ENCODE measurements around the gene TFF3.

Gene TFF3

DNA sequence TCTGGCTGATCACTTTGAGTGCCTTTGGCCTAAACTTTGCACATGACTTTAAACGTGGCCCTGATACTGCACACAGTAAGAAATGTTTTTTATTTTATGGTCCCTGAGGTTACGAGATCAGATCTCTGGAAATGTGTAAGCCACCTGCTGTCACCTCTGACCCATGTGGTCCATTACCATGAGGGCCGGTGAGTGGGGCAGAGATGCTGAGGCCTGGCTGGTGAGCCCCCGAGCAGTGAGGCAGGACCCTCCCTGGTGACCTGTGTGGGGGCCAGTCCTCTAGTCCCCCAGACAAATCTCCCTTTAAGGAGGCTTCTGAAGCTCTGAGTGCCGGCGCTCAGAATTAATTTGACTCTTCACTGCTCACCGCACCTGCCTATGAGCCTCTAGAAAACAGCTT, 12.4 kb downstream of the TFF3 start:
- Histone ChIP-seq H3K27ac (ENCODE audit: low read depth, low read length, severe bottlenecking) (no peak overlapping the region), H3K4me3 (ENCODE audit: extremely low read depth, insufficient read depth, low read length, poor library complexity, severe bottlenecking) (no peak overlapping the region), H3K4me1 (ENCODE audit: control insufficient read depth, insufficient read depth, low read length, poor library complexity, severe bottlenecking) (no peaks in the 10 kb centered on the region), H3K36me3 (ENCODE audit: control insufficient read depth, insufficient read depth, low read length) (no peaks in the 10 kb centered on the region), H3K9me3 (ENCODE audit: control insufficient read depth, low read length) (no peaks in the 10 kb centered on the region)
- WGBS, 2 experiments (ENCODE audit: insufficient coverage in 2 of 2), result 63 to 76% methylated on average over 5 to 6 of the region's 7 CpGs

DNA sequence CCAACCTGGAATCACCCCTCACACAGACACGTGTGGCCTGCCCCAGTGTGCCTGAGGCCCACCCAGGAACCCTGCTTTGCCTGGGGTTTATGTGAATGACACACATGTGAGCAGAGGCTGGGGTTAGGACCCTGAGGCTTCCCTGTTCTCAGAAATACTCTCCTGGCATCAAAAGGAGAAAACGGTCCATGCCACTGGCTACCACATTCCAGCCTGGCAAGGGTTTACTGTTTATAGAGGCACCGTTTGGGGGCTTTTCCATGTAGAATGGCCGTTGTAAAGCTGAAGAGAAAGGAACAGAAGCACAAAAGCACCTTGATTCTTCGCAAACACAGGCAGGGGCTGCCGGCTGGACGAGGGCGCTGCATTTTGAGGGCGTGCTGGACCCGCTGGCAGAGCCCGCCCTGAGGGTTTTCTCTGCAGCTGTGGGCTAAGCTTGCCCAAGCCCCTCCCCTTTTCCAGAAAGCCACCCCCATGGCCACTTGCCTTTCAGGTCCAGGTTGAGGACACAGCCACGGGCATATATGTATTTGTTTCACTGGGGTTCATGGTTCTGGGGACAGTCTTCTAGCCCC, 13.0 kb downstream of the TFF3 start:
- no peak overlapping the region for H3K27ac ChIP-seq (ENCODE audit: low read depth, low read length, severe bottlenecking)
- 88 to 92% methylated on average over 9 to 11 of the region's 12 CpGs for WGBS, 2 experiments (ENCODE audit: insufficient coverage in 2 of 2)
- H3K9me3 ChIP-seq (ENCODE audit: control insufficient read depth, low read length), result no peaks in the 10 kb centered on the region
- H3K4me3 ChIP-seq (ENCODE audit: extremely low read depth, insufficient read depth, low read length, poor library complexity, severe bottlenecking), result no peak overlapping the region
- H3K4me1 ChIP-seq (ENCODE audit: control insufficient read depth, insufficient read depth, low read length, poor library complexity, severe bottlenecking), result no peaks in the 10 kb centered on the region
- no peaks in the 10 kb centered on the region for H3K36me3 ChIP-seq (ENCODE audit: control insufficient read depth, insufficient read depth, low read length)

DNA sequence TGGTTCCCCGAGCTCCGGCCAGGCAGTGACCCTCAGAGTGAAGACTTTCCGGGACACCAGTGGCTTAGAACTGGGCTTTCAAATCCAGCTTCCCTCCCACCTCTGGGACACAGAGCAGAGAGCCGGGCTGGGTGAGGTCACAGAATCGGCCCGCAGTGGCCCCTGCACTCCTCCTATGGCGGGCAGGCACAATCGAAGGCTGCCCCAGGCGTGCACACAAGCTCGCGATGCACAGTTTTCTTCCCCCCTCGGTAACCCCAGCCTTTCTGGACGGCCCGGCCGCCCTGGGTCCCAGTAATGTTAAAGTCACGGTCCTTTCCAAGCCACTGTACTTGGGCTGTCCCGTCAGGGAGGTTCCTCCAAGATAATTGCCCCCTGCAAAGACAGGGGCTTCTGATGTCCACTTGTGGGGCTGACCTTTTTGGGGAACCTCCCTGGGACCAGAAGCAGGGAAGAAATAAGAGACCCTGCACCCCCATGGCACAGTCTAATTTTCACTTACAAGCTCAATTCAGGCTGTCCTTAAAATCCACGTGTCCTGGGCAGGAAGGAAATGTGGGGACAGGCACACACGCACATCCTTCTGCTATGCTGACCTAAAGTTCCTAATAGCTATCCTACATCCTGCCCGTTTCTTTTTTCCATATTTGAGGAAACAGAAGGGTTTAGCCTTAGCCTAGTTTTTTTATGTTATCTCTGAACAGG, 13.7 kb downstream of the TFF3 start:
- Histone ChIP-seq H3K4me1 (ENCODE audit: control insufficient read depth, insufficient read depth, low read length, poor library complexity, severe bottlenecking) (no peaks in the 10 kb centered on the region), H3K9me3 (ENCODE audit: control insufficient read depth, low read length) (no peaks in the 10 kb centered on the region), H3K4me3 (ENCODE audit: extremely low read depth, insufficient read depth, low read length, poor library complexity, severe bottlenecking) (no peak overlapping the region), H3K36me3 (ENCODE audit: control insufficient read depth, insufficient read depth, low read length) (no peaks in the 10 kb centered on the region), H3K27ac (ENCODE audit: low read depth, low read length, severe bottlenecking) (no peak overlapping the region)
- 91 to 95% methylated on average over 19 to 20 of the region's 20 CpGs for WGBS, 2 experiments (ENCODE audit: insufficient coverage in 2 of 2)

DNA sequence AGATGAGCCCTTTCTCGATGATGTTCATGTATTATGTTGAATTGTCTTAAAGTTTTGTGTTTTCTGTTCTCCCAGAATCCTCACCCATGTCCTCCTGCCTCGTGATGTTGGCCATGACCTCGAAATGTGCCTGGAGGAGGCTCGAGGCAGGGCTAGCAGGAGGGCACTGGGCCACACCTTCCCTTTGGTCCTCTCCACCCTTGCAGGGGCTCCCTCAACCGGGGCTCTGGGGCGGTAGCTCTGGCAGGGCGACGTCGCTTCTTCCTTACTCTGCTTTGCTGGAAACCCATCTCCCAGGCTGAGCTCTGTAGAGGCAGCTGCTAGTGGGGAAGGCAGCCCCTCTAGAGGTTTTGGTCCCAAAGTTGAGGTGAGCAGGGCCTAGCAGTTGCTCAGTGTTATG, 14.3 kb downstream of the TFF3 start:
- Histone ChIP-seq H3K9me3 (ENCODE audit: control insufficient read depth, low read length) (no peaks in the 10 kb centered on the region), H3K36me3 (ENCODE audit: control insufficient read depth, insufficient read depth, low read length) (no peaks in the 10 kb centered on the region), H3K4me1 (ENCODE audit: control insufficient read depth, insufficient read depth, low read length, poor library complexity, severe bottlenecking) (no peaks in the 10 kb centered on the region), H3K27ac (ENCODE audit: low read depth, low read length, severe bottlenecking) (no peak overlapping the region), H3K4me3 (ENCODE audit: extremely low read depth, insufficient read depth, low read length, poor library complexity, severe bottlenecking) (no peak overlapping the region)
- WGBS, 2 experiments (ENCODE audit: insufficient coverage in 2 of 2), result 91 to 92% methylated on average over 5 to 9 of the region's 9 CpGs

DNA sequence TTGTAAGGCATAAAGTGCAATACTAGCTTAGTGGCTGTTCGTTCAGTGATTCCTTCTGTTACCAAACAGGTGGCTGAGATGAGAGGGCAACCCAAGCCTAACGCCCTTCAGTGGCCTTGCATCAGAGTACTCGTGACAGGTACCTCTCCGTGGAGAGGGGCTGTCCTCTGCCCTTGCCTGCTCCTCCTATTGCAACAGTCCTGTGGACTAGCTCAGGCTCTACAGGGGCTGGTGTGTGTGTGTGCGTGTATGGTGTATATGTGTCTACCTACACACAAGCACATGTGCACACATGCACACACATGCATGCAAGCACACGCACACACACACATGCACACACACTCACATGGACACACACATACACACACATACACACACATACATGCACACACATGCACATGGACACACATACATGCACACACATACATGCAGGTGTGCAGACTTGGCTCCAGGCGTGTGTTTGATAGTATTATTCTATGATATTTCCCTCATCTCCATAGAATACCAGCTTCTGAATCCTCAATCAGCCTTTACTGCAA, 15.1 kb downstream of the TFF3 start:
- no peaks in the 10 kb centered on the region for H3K4me1 ChIP-seq (ENCODE audit: control insufficient read depth, insufficient read depth, low read length, poor library complexity, severe bottlenecking)
- H3K27ac ChIP-seq (ENCODE audit: low read depth, low read length, severe bottlenecking), result no peak overlapping the region
- no peaks in the 10 kb centered on the region for H3K9me3 ChIP-seq (ENCODE audit: control insufficient read depth, low read length)
- no peak overlapping the region for H3K4me3 ChIP-seq (ENCODE audit: extremely low read depth, insufficient read depth, low read length, poor library complexity, severe bottlenecking)
- 86 to 100% methylated on average over 2 to 4 of the region's 7 CpGs for WGBS, 2 experiments (ENCODE audit: insufficient coverage in 2 of 2)
- no peaks in the 10 kb centered on the region for H3K36me3 ChIP-seq (ENCODE audit: control insufficient read depth, insufficient read depth, low read length)

DNA sequence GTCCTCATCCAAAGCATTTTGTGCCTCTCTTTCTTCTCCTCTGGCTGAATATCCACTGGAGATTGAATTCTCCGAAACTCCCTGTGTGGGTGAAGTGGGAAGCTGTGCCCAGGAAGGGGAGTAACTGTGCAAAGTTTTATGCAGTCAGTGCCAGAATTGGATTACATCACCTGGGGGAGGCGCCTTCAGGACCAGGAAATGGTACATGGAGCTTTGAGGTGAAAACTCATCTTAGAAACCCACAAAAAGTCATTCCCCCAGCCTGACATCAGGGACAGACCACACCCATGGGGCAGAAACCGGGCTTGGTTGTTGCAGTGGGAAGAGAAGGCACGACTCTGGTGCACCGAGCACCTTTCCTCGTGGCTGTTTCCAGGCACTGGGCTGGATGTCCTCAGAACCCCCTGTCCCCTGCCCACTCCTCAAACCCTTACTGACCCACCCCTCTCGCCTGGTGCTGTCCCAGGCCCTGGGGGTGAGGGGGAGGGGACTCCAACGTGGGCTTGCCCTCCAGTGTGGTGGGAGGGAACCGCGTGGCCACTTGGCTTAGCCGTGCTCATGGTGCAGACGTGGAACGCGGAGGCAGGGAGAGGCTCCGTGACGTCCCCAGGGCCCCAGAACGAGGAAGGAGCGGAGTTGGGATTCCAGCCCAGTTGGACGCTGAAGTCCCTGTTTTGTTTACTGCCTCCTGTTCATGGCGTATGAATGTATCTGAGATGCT, 15.7 kb downstream of the TFF3 start:
- Histone ChIP-seq H3K4me3 (ENCODE audit: extremely low read depth, insufficient read depth, low read length, poor library complexity, severe bottlenecking) (no peak overlapping the region), H3K4me1 (ENCODE audit: control insufficient read depth, insufficient read depth, low read length, poor library complexity, severe bottlenecking) (no peaks in the 10 kb centered on the region), H3K36me3 (ENCODE audit: control insufficient read depth, insufficient read depth, low read length) (no peaks in the 10 kb centered on the region), H3K9me3 (ENCODE audit: control insufficient read depth, low read length) (no peaks in the 10 kb centered on the region), H3K27ac (ENCODE audit: low read depth, low read length, severe bottlenecking) (no peak overlapping the region)
- WGBS, 2 experiments (ENCODE audit: insufficient coverage in 2 of 2), result 89 to 90% methylated on average over 13 to 14 of the region's 20 CpGs

DNA sequence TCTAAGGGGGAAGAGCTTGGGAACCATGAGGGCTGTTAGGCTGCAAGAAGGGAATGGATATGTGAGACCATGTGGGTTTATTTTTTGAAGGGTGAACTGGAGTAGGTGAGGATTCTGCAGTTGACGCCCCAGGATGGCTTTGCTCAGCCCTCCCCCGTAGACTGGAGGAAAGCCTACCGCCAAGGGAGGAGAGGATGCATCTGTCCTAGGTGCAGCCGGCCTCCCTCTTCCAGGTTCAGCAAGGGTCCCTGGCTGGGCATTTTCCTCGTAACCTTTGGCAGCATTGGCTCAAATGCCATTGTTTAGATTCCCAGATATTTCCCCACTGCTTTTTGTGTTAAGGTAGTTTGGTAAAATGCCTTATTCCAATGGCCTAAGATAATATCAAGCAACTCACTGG, 16.6 kb downstream of the TFF3 start:
- no peaks in the 10 kb centered on the region for H3K4me1 ChIP-seq (ENCODE audit: control insufficient read depth, insufficient read depth, low read length, poor library complexity, severe bottlenecking)
- 74 to 83% methylated on average over 4 to 5 of the region's 5 CpGs for WGBS, 2 experiments (ENCODE audit: insufficient coverage in 2 of 2)
- H3K27ac ChIP-seq (ENCODE audit: low read depth, low read length, severe bottlenecking), result no peak overlapping the region

DNA sequence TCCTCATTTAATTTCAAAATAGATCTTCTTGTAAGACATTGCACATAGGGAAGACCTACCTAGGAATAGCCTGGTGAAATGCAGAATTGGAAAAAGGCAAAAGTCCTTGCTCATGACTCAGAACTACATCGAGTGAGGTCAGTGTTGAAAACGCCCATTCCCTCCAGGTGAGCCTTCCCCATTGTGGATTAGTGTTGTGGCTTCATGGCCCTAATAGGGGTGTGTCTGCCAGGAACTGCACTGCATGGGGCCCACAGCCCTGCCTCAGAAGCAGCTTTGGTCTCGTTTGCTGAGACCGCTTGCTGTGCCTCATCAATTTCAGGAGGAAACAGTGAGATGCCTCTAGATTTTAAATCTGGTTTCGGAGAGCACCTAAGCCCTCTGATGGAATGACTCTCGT, 17.0 kb downstream of the TFF3 start:
- WGBS, 2 experiments (ENCODE audit: insufficient coverage in 2 of 2), result 49 to 53% methylated on average over 6 of the region's 6 CpGs
- Histone ChIP-seq H3K4me1 (ENCODE audit: control insufficient read depth, insufficient read depth, low read length, poor library complexity, severe bottlenecking) (no peaks in the 10 kb centered on the region), H3K9me3 (ENCODE audit: control insufficient read depth, low read length) (no peaks in the 10 kb centered on the region), H3K4me3 (ENCODE audit: extremely low read depth, insufficient read depth, low read length, poor library complexity, severe bottlenecking) (no peak overlapping the region), H3K27ac (ENCODE audit: low read depth, low read length, severe bottlenecking) (no peak overlapping the region), H3K36me3 (ENCODE audit: control insufficient read depth, insufficient read depth, low read length) (no peaks in the 10 kb centered on the region)

More for the DNA sequence above, 16.6 kb downstream of the TFF3 start:
- Histone ChIP-seq H3K36me3 (ENCODE audit: control insufficient read depth, insufficient read depth, low read length) (no peaks in the 10 kb centered on the region), H3K9me3 (ENCODE audit: control insufficient read depth, low read length) (no peaks in the 10 kb centered on the region), H3K4me3 (ENCODE audit: extremely low read depth, insufficient read depth, low read length, poor library complexity, severe bottlenecking) (no peak overlapping the region)

DNA sequence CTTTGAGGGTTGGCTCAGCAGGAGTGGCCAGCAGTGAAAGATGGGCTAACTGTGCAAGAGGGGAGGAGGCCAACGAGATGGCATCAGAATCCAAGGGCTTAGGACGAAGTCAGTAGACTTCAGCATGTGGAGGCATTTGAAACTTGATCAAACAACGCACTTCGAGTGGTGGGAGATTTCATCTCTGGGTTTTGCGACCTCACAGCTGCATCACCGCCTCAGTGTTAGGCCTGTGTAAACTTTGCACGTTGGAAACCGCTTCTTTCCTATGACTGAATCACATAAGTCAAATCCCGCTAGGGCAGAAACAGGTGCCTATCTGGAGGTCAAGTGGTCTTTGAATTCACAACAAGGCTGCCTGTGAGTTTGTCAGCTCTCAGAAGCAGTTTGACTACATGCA, 17.8 kb downstream of the TFF3 start:
- H3K4me1 ChIP-seq (ENCODE audit: control insufficient read depth, insufficient read depth, low read length, poor library complexity, severe bottlenecking), result no peaks in the 10 kb centered on the region
- no peaks in the 10 kb centered on the region for H3K9me3 ChIP-seq (ENCODE audit: control insufficient read depth, low read length)
- H3K4me3 ChIP-seq (ENCODE audit: extremely low read depth, insufficient read depth, low read length, poor library complexity, severe bottlenecking), result no peak overlapping the region
- WGBS, 2 experiments (ENCODE audit: insufficient coverage in 2 of 2), result 88 to 89% methylated on average over 9 of the region's 9 CpGs
- no peaks in the 10 kb centered on the region for H3K36me3 ChIP-seq (ENCODE audit: control insufficient read depth, insufficient read depth, low read length)
- H3K27ac ChIP-seq (ENCODE audit: low read depth, low read length, severe bottlenecking), result no peak overlapping the region

DNA sequence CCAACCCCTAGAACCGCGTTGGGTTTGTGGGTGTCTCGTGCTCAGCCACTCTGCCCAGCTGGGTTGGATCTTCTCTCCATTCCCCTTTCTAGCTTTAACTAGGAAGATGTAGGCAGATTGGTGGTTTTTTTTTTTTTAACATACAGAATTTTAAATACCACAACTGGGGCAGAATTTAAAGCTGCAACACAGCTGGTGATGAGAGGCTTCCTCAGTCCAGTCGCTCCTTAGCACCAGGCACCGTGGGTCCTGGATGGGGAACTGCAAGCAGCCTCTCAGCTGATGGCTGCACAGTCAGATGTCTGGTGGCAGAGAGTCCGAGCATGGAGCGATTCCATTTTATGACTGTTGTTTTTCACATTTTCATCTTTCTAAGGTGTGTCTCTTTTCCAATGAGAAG, 18.7 kb downstream of the TFF3 start:
- no peaks in the 10 kb centered on the region for H3K4me1 ChIP-seq (ENCODE audit: control insufficient read depth, insufficient read depth, low read length, poor library complexity, severe bottlenecking)
- H3K27ac ChIP-seq (ENCODE audit: low read depth, low read length, severe bottlenecking), result no peak overlapping the region
- 89 to 95% methylated on average over 6 of the region's 7 CpGs for WGBS, 2 experiments (ENCODE audit: insufficient coverage in 2 of 2)
- H3K36me3 ChIP-seq (ENCODE audit: control insufficient read depth, insufficient read depth, low read length), result no peaks in the 10 kb centered on the region
- no peak overlapping the region for H3K4me3 ChIP-seq (ENCODE audit: extremely low read depth, insufficient read depth, low read length, poor library complexity, severe bottlenecking)
- no peaks in the 10 kb centered on the region for H3K9me3 ChIP-seq (ENCODE audit: control insufficient read depth, low read length)

DNA sequence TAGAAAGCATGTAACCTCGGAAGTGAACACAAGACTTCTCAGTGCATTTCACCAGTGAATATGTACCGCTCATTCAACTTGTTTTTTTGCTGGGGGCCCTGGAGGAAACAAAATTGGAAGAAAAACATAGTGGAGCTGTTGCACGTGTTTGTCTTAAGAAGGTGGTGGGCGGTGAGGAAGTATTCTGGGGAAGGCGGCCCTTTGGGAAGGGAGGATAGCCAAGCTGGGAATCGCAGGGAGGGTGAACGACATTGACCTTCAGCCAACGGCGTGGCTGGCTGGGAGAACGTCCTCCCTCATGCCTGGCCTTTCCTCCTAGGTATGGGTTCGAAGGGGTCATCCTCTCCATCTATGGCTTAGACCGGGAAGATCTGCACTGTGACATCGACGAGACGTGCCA, 19.4 kb downstream of the TFF3 start:
- WGBS, 2 experiments (ENCODE audit: insufficient coverage in 2 of 2), result 89 to 92% methylated on average over 13 to 14 of the region's 15 CpGs
- Histone ChIP-seq H3K9me3 (ENCODE audit: control insufficient read depth, low read length) (no peaks in the 10 kb centered on the region), H3K36me3 (ENCODE audit: control insufficient read depth, insufficient read depth, low read length) (no peaks in the 10 kb centered on the region), H3K27ac (ENCODE audit: low read depth, low read length, severe bottlenecking) (no peak overlapping the region), H3K4me1 (ENCODE audit: control insufficient read depth, insufficient read depth, low read length, poor library complexity, severe bottlenecking) (no peaks in the 10 kb centered on the region), H3K4me3 (ENCODE audit: extremely low read depth, insufficient read depth, low read length, poor library complexity, severe bottlenecking) (no peak overlapping the region)

All from mesodermal cell (in vitro differentiated cells).